Type B pancreatic cell (in vitro differentiated cells): Measurements from ENCODE around the gene MYO10. TPM values are rescaled to one million over a fixed set of nuclear protein-coding genes. Genes with fewer than 3 reads are reported as not detected.

Experiments used
- DNase-seq: peaks from one replicate; pipeline ENCODE4 v3.0.0; 2021; ENCODE audit warnings: mixed read lengths; ENCODE audit not compliant: unreplicated experiment; ENCODE audit errors: extremely low spot score
- H3K27ac Mint-ChIP-seq: 2 replicates; pipeline ENCODE4 v1.8.0; 2021; ENCODE audit warnings: mild to moderate bottlenecking, mixed read lengths
- H3K27me3 Mint-ChIP-seq: 2 replicates; pipeline ENCODE4 v1.8.0; 2021; ENCODE audit warnings: mixed read lengths
- H3K36me3 Mint-ChIP-seq: 2 replicates; pipeline ENCODE4 v1.8.0; 2021; ENCODE audit warnings: mixed read lengths
- H3K4me1 Mint-ChIP-seq: one replicate; pipeline ENCODE4 v1.8.0; 2021; ENCODE audit warnings: mixed read lengths; ENCODE audit not compliant: unreplicated experiment
- H3K4me3 Mint-ChIP-seq: 2 replicates; pipeline ENCODE4 v1.8.0; 2021; ENCODE audit warnings: mild to moderate bottlenecking, mixed read lengths
- H3K9me3 Mint-ChIP-seq: 2 replicates; pipeline ENCODE4 v1.8.0; 2021; ENCODE audit warnings: mixed read lengths
- CTCF ChIP-seq: fragments of 200-600 bp; sonication (generic); conservative IDR thresholded peaks from 2 replicates; pipeline ENCODE4 v1.5.0; 2021; ENCODE audit warnings: antibody characterized with exemption, mild to moderate bottlenecking
- total RNA-seq: library from RNA; stranded (reverse); gene quantifications from 2 replicates; pipeline ENCODE4 v1.2.1, GENCODE V29; 2021; ENCODE audit warnings: low replicate concordance

The MYO10 gene
- total RNA-seq, 1 donor from 2014 or later = 52.5 TPM

DNA sequence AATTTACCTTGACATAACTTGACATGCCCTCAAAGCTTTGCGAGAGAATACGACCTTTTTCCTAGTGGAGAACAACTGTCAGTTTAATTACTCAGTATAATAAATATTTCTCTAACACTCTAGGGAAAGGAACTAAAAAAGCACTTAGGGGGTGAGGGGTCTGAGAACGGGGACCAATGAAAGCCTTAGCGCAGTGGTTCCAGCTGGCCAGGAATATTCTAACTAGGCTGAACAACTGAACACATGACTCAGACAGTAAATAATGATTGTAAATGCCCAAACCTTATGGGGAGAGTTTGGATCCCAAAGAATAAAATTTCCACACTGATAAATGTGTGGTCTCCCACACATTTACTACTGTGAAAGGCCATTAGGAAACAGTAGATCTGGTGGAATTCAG lies 14.9 kb downstream of the MYO10 start:
- no peak overlapping the region for H3K4me3 Mint-ChIP-seq
- no peaks in the 10 kb centered on the region for H3K27me3 Mint-ChIP-seq
- peaks cover 14% of the 10 kb centered on the region for H3K4me1 Mint-ChIP-seq
- no peak for TF ChIP-seq CTCF
- no peak for DNase-seq
- peaks cover 13% of the 10 kb centered on the region for H3K9me3 Mint-ChIP-seq
- no peak overlapping the region for H3K27ac Mint-ChIP-seq
- H3K36me3 Mint-ChIP-seq = peaks cover 9% of the 10 kb centered on the region

GRCh38 chr5:16920109-16920816 lies 15.8 kb downstream of the MYO10 start:
- H3K36me3 Mint-ChIP-seq = peaks cover 9% of the 10 kb centered on the region
- H3K9me3 Mint-ChIP-seq = peaks cover 13% of the 10 kb centered on the region
- TF ChIP-seq CTCF = no peak
- H3K27me3 Mint-ChIP-seq = no peaks in the 10 kb centered on the region
- peaks cover 14% of the 10 kb centered on the region for H3K4me1 Mint-ChIP-seq
- H3K4me3 Mint-ChIP-seq = no peak overlapping the region
- no peak overlapping the region for H3K27ac Mint-ChIP-seq
- no peak for DNase-seq

GRCh38 chr5:16918891-16919671 lies 17.0 kb downstream of the MYO10 start:
- Mint-ChIP-seq H3K27ac (no peak overlapping the region), H3K9me3 (peaks cover 8% of the 10 kb centered on the region), H3K4me3 (no peak overlapping the region), H3K4me1 (peaks cover 9% of the 10 kb centered on the region), H3K36me3 (peaks cover 5% of the 10 kb centered on the region), H3K27me3 (no peaks in the 10 kb centered on the region)
- DNase-seq = no peak
- no peak for TF ChIP-seq CTCF

GRCh38 chr5:16918156-16918555 lies 17.9 kb downstream of the MYO10 start:
- Mint-ChIP-seq H3K36me3 (peaks cover 9% of the 10 kb centered on the region), H3K9me3 (peaks cover 13% of the 10 kb centered on the region), H3K27ac (no peak overlapping the region), H3K4me1 (peaks cover 16% of the 10 kb centered on the region), H3K4me3 (no peak overlapping the region), H3K27me3 (peaks cover 5% of the 10 kb centered on the region)
- DNase-seq = no peak
- no peak for TF ChIP-seq CTCF

DNA sequence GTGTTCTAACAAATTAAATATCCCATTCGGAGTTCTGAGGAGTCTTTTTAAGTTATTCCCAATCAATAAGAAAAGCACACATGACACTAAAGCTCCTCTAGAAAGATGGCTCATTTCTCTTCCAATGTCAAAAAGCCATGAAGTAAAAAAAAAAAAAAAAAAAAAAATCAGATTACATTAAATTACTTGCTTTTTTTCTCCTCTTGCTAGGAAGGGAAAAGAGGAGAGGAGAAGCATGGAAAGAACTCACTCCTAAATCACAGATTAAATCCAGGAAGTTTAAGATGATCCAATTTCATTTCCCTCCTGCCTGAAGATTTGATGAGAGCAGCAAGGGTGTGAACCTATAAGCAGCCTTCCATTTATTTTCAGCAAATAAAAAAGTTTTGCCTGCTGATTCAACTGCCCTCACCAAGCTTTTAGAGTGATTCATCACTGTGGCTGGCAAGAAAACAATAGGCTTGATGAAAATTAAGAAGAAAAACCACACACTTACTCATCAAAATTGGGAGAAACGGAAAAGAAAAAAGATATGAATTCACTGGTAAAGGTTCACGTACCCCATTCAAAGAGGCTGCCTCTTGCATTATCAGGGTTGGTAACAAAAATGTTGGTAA lies 19.7 kb downstream of the MYO10 start:
- peaks cover 4% of the 10 kb centered on the region for H3K9me3 Mint-ChIP-seq
- H3K36me3 Mint-ChIP-seq = peaks cover 4% of the 10 kb centered on the region
- DNase-seq = no peak
- no peak overlapping the region for H3K4me3 Mint-ChIP-seq
- H3K27me3 Mint-ChIP-seq = peaks cover 5% of the 10 kb centered on the region
- H3K4me1 Mint-ChIP-seq = peaks cover 14% of the 10 kb centered on the region
- no peak overlapping the region for H3K27ac Mint-ChIP-seq
- TF ChIP-seq CTCF = no peak
